HG03442 (cell line): ENCODE data around the gene SMOC1.
A peak's percentile ranks its signal among the peaks of the same experiment; 100 is the strongest.

Experiments
- ATAC-seq: cut with Tn5 transposase; IDR thresholded peaks from one replicate; pipeline ENCODE4 v1.9.1; 2021; ENCODE audit warnings: mild to moderate bottlenecking, moderate library complexity; ENCODE audit not compliant: unreplicated experiment

SMOC1 gene

GRCh38 chr14:69973846-69974245, 94.6 kb downstream of the SMOC1 start:
- ATAC-seq, result no peak

- ATAC-seq, result no peak
These were observed 100.7 kb downstream of the SMOC1 start for GRCh38 chr14:69979882-69980281.

GRCh38 chr14:69980457-69981425, 101.5 kb downstream of the SMOC1 start:
- no peak for ATAC-seq

GRCh38 chr14:69982220-69982839, 103.1 kb downstream of the SMOC1 start:
- ATAC-seq, result no peak

GRCh38 chr14:69982886-69983285, 103.7 kb downstream of the SMOC1 start:
- ATAC-seq, result no peak

- ATAC-seq, result no peak
These were observed 104.1 kb downstream of the SMOC1 start for GRCh38 chr14:69983317-69983716.

GRCh38 chr14:69985463-69985862, 106.2 kb downstream of the SMOC1 start:
- ATAC-seq, result no peak

GRCh38 chr14:69986336-69986735, 107.1 kb downstream of the SMOC1 start:
- ATAC-seq, result no peak

GRCh38 chr14:69987406-69988121, 108.3 kb downstream of the SMOC1 start:
- ATAC-seq, result no peak

- no peak for ATAC-seq
These were observed 109.8 kb downstream of the SMOC1 start for GRCh38 chr14:69988979-69989378.

- ATAC-seq, result no peak
These were observed 110.4 kb downstream of the SMOC1 start for GRCh38 chr14:69989622-69990021.

- ATAC-seq, result no peak
These were observed 111.1 kb downstream of the SMOC1 start for GRCh38 chr14:69990323-69990722.

- ATAC-seq, result no peak
These were observed 112.2 kb downstream of the SMOC1 start for GRCh38 chr14:69991422-69991821.

- ATAC-seq, result no peak
These were observed 113.3 kb downstream of the SMOC1 start for GRCh38 chr14:69992564-69992963.

- ATAC-seq, result no peak
These were observed 114.1 kb downstream of the SMOC1 start for GRCh38 chr14:69993326-69993725.

GRCh38 chr14:69994002-69994401, 114.8 kb downstream of the SMOC1 start:
- no peak for ATAC-seq

GRCh38 chr14:69996216-69996615, 117.0 kb downstream of the SMOC1 start:
- ATAC-seq, result no peak

GRCh38 chr14:69997849-69998248, 118.6 kb downstream of the SMOC1 start:
- ATAC-seq, result no peak

GRCh38 chr14:69999261-69999674, 120.1 kb downstream of the SMOC1 start:
- ATAC-seq, result no peak

GRCh38 chr14:70000601-70001000, 121.4 kb downstream of the SMOC1 start:
- ATAC-seq, result peak; percentile 57

GRCh38 chr14:70002589-70003346, 123.6 kb downstream of the SMOC1 start:
- no peak for ATAC-seq
